Sigmoid colon (tissue), 4 donors: ENCODE results near the gene AKT1S1.

Experiments used
- CTCF ChIP-seq, 4 experiments: fragments of 450-650 bp in 3 of 4; fragments of 200-600 bp in 1 of 4; IDR thresholded peaks; one replicate each; pipeline ENCODE4 v1.5.1; 2016 to 2019; ENCODE audit warnings: antibody characterized with exemption in 4 of 4, mild to moderate bottlenecking in 3 of 4, moderate library complexity in 2 of 4
- EP300 ChIP-seq, 4 donors: sonication (generic); formaldehyde crosslinking; IDR thresholded peaks; one replicate each; pipeline ENCODE4 v1.6.1; 2017; ENCODE audit warnings: antibody characterized with exemption in 4 of 4
- POLR2A ChIP-seq, 2 donors: fragments of 450-650 bp; IDR thresholded peaks; one replicate each; pipeline ENCODE4 v1.6.1; 2016; ENCODE audit warnings: antibody characterized with exemption in 2 of 2, mild to moderate bottlenecking in 2 of 2, moderate library complexity in 2 of 2
- POLR2AphosphoS5 ChIP-seq, 4 donors: sonication (generic); formaldehyde crosslinking; IDR thresholded peaks; one replicate each; pipeline ENCODE4 v1.6.1; 2017; ENCODE audit warnings: antibody characterized with exemption in 4 of 4

DNA sequence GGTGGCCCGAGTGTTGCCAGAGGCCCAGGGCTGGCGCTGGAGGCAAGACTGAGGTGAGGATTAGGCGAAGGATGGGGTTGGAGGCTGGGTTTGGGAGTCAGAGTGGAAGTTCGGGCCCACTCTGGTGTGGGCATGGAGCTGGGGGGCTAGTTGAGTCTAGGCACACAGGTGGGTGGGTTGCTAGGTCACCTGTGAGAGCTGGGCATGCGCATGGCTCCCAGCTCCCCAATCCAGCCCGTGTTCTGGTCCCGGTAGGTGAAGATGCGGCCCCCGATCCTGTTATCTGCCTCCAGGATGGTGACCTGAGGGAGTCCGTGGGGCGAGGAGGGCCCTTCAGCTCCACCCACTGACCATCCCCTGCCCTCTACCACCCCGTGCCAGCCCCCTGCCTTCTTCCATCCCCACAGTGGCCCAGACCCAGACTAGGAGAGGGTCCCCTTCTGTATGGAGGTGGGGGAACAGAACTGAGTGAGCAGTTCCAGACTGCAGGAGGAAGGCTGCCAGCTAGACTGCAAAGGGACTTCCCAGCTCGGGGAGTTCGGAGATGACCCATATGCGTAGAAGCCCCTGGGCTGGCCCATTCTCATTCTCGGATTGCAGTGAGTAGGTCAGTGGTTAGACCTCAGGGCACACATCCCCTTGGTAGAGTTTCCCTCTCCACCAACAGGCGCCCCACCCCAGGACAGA is 17.9 kb upstream of the AKT1S1 start:
- TF ChIP-seq CTCF (IDR thresholded peaks at IDR 0.05) (no peak), POLR2A (IDR thresholded peaks at IDR 0.05) (no peak), EP300 (IDR thresholded peaks at IDR 0.05) (no peak), POLR2AphosphoS5 (IDR thresholded peaks at IDR 0.05) (no peak)
